ENCODE results near the gene PEBP1.
"Not testable (repeated sequence)": the region's sequence is repeated elsewhere in the genome, so short reads cannot be mapped to it uniquely, and the experiment has no call there.

Gene PEBP1

GRCh38 chr12:118135788-118136558, at the start of gene PEBP1:
Gene PEBP1, plus strand, starts transcription at chr12:118136124. Its CDS starts 86 bp downstream, at chr12:118136210.
- peak; percentile 96 to 97 for DNase-seq

GRCh38 chr12:118089782-118090181, 46.1 kb upstream of the PEBP1 start:
- no peak for DNase-seq

- no peak for DNase-seq
Observed at GRCh38 chr12:118094039-118094438, 41.9 kb upstream of the PEBP1 start.

- DNase-seq = no peak
Observed at GRCh38 chr12:118098401-118098800, 37.5 kb upstream of the PEBP1 start.

- DNase-seq = no peak
Observed at GRCh38 chr12:118098911-118099671, 36.8 kb upstream of the PEBP1 start.

GRCh38 chr12:118101051-118101450, 34.9 kb upstream of the PEBP1 start:
- no peak for DNase-seq

GRCh38 chr12:118102070-118102469, 33.9 kb upstream of the PEBP1 start:
- DNase-seq = no peak

- DNase-seq = no peak
Observed at GRCh38 chr12:118102609-118103008, 33.3 kb upstream of the PEBP1 start.

- no peak for DNase-seq
Observed at GRCh38 chr12:118103201-118103600, 32.7 kb upstream of the PEBP1 start.

- DNase-seq = peak; percentile 39 to 46
Observed at GRCh38 chr12:118103601-118104382, 32.1 kb upstream of the PEBP1 start, which contains the start of gene VSIG10. Gene VSIG10, minus strand, starts transcription at chr12:118104011. Its CDS starts 340 bp downstream, at chr12:118103671.

- DNase-seq = no peak
Observed at GRCh38 chr12:118107011-118107410, 28.9 kb upstream of the PEBP1 start.

GRCh38 chr12:118107694-118108093, 28.2 kb upstream of the PEBP1 start:
- DNase-seq = no peak

GRCh38 chr12:118109088-118109487, 26.8 kb upstream of the PEBP1 start:
- DNase-seq = no peak

GRCh38 chr12:118119449-118119879, 16.5 kb upstream of the PEBP1 start:
- DNase-seq = no peak

- DNase-seq = peak; percentile 76 to 80
Observed at GRCh38 chr12:118120579-118121363, 15.2 kb upstream of the PEBP1 start.

GRCh38 chr12:118122264-118122663, 13.7 kb upstream of the PEBP1 start:
- DNase-seq = no peak

GRCh38 chr12:118124333-118124874, 11.5 kb upstream of the PEBP1 start:
- DNase-seq = no peak

GRCh38 chr12:118125743-118126118, 10.2 kb upstream of the PEBP1 start:
- no peak for DNase-seq

- no peak for DNase-seq
Observed at GRCh38 chr12:118126119-118126757, 9.7 kb upstream of the PEBP1 start.

- DNase-seq = no peak
Observed at GRCh38 chr12:118127867-118128266, 8.1 kb upstream of the PEBP1 start.

- not testable (repeated sequence) for DNase-seq
Observed at GRCh38 chr12:118129436-118129835, 6.5 kb upstream of the PEBP1 start.

Measured in activated T-cell treated with anti-CD3 and anti-CD28 coated beads, Interleukin-2, amount 50 U/mL, for 48 hours (primary cell).